Subcutaneous adipose tissue (tissue), 4 donors: ENCODE results near the gene GMEB2. TPM values are rescaled to one million over a fixed set of nuclear protein-coding genes. Genes with fewer than 3 reads are reported as not detected.

Source experiments
- CTCF ChIP-seq: fragments of 450-650 bp; IDR thresholded peaks from one replicate; pipeline ENCODE4 v1.5.1; 2016; ENCODE audit warnings: low read depth, mild to moderate bottlenecking, control low read depth, antibody characterized with exemption, moderate library complexity
- total RNA-seq, 4 donors: library from RNA; depleted of rRNA; stranded (reverse); fragments of >200 nt; gene quantifications; one replicate each; pipeline ENCODE4 v1.1.0, GENCODE V29; 2016

Gene GMEB2
- total RNA-seq, 4 donors from 2014 or later, result 3.6 to 12.8 (median 5.1) TPM

GRCh38 chr20:63543733-63544132 lies 83.2 kb downstream of the GMEB2 start:
- no peak for TF ChIP-seq CTCF

- no peak for TF ChIP-seq CTCF
Observed at GRCh38 chr20:63543131-63543530, 83.8 kb downstream of the GMEB2 start.

- no peak for TF ChIP-seq CTCF
Observed at GRCh38 chr20:63542696-63543095, 84.2 kb downstream of the GMEB2 start.

- no peak for TF ChIP-seq CTCF
Observed at GRCh38 chr20:63542031-63542559, 84.8 kb downstream of the GMEB2 start.

- TF ChIP-seq CTCF, result no peak
Observed at GRCh38 chr20:63541371-63541770, 85.5 kb downstream of the GMEB2 start.

GRCh38 chr20:63540417-63541186 lies 86.3 kb downstream of the GMEB2 start:
- no peak for TF ChIP-seq CTCF

GRCh38 chr20:63539441-63540370 lies 87.2 kb downstream of the GMEB2 start:
- no peak for TF ChIP-seq CTCF
